ENCODE measurements around the gene LGI4.

The LGI4 gene

DNA sequence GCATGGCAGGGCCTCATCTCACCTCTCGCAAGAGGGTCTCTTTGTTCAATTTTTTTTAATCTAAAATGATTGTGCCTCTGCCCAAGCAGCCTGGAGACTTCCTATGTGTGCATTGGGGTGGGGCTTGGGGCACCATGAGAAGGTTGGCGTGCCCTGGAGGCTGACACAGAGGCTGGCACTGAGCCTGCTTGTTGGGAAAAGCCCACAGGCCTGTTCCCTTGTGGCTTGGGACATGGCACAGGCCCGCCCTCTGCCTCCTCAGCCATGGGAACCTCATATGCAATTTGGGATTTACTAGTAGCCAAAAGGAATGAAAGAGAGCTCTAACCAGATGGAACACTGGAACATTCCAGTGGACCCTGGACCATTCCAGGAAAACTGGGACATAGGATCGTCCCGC, 11.3 kb downstream of the LGI4 start:
- DNase-seq, result no peak

GRCh38 chr19:35122687-35123551, 11.9 kb downstream of the LGI4 start:
- no peak for DNase-seq

- DNase-seq, result no peak
These were observed 14.0 kb downstream of the LGI4 start for GRCh38 chr19:35120898-35121297.

GRCh38 chr19:35120492-35120891, 14.4 kb downstream of the LGI4 start:
- DNase-seq, result no peak

DNA sequence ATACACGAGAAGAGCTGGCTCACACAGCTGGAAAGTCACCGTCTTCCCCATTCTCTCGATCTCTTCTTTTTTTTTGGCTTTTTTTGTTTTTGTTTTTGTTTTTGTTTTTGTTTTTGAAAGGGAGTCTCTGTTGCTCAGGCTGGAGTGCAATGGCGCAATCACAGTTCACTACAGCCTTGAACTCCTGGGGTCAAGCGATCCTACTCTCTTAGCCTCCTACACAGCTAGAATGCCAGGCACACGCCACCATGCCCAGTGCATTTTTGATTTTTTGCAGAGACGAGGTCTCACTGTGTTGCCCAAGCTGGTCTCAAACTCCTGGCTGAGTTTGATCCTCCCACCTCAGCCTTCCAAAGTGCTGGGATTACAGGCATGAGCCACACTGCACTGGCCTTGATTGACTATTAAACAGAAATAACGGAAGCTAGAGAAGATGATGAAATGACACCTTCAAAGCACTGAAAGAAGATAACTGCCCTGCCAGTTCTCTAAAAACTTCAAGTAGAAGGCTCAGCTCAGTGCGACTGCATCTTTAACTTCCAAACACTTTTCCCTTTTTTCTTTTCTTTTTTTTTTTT, 15.2 kb downstream of the LGI4 start:
- no peak for DNase-seq

- no peak for DNase-seq
These were observed 15.8 kb downstream of the LGI4 start for GRCh38 chr19:35119091-35119490.

DNA sequence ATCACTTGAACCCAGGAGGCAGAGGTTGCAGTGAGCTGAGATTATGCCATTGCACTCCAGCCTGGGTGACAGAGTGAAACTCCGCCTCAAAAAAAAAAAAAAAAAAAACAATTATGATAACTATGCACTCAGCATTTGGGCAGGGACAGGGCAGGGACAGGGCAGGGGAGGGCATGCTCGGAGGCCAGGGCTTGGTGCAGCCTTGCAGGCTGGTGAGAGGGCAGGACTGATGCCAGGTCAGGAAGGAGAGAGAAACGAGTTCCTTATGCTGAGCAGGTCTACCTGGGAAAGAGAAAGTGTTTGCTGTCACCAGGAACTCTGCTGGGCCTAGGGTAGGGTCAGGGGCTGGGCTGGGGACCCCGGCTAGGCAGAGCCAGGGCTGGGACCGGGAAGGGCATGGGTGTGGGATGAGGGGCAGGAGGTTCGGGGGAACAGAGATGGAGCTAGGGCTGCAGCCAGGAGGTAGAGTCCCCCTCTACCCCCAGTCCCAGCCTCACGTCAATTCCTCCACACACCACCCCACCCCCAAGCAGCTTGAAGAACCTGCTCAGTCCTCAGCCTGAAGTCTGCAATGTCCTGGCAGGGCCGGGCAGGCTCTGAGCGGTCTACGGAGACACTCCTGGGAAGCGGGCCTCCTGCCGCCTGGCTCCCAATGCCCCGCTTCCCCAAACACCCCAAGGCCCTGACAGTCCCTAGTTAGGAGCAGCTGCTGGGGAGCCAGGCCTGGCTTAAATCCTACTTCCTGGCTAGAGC, 16.4 kb downstream of the LGI4 start:
- no peak for DNase-seq

DNA sequence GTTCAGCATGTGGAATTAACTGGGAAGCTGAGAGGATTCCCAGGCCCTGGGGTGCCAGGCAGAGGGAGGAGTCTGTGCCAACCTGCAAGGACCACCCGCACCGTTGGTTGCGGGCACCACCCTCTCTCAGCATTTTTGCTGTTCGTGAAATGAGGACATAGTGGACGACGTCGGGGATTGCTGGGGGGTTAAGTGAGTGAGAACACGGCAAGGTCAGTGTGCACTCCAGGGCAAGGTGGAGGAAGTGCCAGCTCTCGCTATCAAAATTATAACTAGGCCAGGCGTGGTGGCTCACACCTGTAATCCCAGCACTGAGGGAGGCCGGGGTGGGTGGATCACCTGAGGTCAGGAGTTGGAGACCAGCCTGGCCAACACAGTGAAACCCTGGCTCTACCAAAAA, 17.1 kb downstream of the LGI4 start:
- no peak for DNase-seq

DNA sequence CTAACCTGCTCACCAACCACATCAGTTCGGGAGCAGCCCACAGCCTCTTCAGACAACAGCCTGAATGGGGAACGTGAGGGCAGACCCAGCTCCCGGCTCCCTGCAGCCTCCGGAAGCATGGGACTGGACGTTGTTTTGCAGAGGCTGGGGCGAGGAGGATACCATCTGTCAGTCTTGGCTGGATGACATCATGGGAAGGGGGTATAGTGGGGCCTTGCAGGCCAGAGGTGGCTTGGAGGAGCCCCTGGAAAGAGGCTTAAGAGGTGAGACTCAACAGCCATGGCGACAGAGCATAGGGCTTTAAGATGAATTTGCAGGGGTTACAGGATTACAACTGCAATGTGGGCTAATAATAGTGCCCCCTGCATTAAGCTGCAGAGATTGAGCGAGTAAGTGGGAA, 17.7 kb downstream of the LGI4 start:
- no peak for DNase-seq

DNA sequence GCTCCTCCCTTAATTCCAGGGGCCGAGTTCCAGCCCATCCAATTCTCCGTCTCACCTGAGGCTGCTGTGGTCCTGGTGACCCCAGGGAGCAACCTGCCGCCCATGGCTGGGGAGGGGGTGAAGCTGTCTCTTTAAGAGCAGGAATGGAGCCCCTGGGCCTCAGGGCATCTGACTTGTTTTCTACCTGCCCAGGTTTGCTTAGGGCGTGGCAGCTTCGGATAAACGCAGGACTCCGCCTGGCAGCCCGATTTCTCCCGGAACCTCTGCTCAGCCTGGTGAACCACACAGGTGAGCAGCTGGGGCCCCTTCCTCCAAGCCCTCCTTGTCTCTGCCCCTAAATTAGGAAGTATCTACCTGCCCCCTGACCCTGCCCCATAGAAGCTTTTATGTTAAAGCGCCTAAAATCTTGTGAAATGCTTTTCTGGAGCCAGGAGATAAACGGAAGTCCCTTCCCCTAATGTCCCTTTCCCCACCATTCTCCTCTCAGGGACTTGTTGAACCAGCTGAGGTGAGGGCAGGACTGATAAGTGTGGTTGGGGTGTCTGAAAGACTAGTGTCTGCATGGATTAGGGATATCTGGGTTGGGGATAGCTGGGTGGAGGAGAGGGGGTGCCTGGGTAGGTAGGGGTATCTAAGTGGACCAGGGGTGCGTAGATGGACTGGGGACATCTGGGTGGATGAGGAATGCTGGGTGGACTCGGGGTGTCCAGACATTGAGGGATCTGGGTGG, 18.6 kb downstream of the LGI4 start:
- DNase-seq, result no peak

DNA sequence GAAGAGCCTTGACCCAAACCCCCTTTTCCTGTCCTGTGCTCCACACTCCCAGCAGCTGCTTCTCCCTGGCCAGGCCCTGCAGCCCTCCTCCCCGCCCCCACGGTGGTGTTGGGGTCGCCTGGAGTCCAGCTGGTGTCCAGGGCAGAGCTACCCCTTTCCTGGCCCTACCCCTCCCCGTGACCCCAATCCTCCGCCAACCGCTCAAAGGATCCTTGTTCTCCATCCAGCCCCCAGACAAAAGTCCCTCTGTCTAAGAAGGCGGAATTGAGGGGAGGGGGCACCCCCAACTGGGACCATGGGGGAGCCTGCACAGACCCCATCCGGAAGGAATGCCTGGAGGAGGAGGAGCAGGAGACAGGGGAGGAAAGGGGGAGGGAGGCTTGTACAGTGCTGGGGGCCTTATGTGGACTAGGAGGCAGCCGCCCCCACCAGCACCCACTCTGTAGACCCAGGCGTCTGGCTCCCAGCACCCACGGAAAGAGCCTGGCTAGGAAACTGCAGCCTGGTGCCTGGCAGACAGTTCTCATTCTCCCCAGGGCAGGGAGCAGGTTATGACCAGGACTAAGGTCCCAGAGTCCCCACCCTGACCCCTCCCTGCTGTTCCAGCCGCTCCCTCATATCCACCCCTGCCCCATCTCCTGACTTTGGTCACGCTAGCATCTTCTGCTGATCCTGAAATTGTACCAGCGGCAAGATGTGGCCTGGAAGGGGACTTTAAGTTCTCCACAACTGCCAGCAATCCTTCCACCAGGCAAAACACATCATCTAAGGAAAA, 19.5 kb downstream of the LGI4 start, which contains the start of gene FXYD3:
FXYD3 (plus strand) TSS at position 647 of the 775 bp plus-strand sequence. CDS start 3,554 bp downstream, outside the sequence.
- DNase-seq, result no peak

GRCh38 chr19:35114353-35115176, 20.3 kb downstream of the LGI4 start:
- DNase-seq, result peak; percentile 79

GRCh38 chr19:35112995-35113688, 21.7 kb downstream of the LGI4 start:
- no peak for DNase-seq

GRCh38 chr19:35110974-35111373, 23.9 kb downstream of the LGI4 start:
- DNase-seq, result no peak

DNA sequence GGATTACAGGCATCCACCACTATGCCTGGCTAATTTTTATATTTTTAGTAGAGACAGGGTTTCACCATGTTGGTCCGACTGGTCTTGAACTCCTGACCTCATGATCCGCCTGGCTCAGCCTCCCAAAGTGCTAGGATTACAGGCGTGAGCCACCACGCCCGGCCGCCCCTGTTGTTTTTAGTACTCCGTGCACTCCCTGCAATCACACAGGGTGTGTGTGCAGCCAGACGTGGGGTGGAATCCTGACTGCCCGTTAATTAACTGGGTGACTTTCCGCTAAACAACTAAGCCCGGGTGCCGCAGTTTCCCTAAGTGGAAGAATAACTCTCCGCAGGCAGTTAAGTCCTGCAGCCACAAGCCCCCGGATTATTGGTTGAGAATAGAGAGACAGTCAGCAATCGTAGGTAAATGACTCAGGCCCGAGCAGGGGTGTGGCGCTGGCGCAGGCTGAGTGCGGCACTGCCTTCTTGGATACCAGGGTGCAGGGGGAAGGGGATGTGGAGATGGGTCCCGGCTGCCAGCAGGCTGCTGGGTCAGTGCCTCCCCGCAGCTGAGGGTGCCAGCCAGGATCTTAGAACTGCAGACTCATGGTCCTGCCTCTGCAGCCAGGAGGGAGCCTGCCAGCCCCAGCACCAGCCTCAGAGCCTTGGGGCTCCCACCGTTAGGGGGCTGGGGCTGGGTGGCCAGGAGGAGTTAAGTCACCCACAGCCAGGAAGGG, 25.3 kb downstream of the LGI4 start:
- no peak for DNase-seq

DNA sequence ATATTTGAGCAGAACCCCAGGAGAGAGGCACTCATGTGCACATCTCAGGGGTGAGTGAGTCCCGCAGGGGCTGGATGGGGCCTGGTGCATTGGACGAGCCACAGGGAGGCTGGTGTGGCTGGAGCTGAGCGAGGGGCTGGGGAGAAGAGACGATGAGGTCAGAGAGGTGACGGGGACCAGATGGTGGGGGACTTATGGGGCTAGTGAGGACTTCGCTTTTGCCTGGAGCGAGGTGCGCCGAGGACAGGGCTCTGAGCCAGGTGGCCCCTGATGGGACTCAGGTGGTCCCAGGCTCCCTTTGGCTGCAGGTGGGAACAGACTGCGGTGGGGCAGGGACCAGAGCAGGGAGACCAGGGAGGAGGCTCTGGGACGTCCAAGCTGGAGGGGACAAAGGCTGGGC, 26.1 kb downstream of the LGI4 start:
- no peak for DNase-seq

DNA sequence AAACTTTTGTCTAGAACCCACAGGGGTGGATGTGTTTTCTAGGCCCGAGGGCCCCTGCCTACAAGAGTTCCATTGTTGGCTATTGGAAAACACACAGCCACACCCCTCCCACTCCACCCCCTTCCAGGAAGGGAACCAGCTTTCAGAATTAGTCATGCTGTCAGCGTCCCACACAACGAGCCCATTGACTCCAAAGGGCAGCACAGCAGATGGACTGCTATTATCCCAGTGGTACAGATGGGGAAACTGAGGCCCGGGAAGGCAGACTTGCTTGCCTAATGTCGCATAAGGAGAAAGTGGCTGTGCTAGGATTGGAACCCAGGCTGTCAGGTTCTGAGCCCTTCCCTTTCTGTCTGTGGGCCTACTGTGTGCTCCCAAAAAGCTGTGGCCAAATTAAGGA, 27.3 kb downstream of the LGI4 start:
- no peak for DNase-seq

DNA sequence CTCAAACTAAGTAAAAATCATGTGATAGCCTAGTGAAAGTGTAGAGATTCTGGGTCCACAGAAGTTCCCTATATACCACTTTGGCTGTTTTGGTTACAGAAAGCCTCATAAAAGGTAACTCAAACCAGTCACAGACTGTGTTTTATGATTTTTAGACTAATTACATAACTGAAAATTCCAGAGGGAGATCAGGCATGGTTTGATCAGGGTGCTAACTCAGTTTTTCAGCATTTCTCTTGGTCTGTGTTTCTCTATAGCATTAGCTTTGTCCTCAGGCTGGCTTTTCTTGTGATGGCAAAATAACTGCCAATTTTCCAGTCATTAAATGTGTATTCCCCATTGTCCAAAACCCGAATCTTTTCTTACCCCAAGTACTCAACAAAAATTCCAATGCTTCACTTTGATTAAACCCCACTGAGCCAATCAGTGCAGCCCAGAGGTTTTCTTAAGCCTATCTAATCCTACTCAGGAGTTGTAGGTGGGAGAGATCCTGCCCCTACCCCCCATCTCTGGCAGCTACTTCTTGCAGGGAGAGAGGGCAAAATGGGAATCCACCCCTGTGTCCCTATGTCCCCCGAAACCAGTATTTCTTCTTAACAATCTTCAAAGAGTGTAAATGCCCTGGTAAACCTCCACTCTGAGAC, 27.8 kb downstream of the LGI4 start:
- DNase-seq, result no peak

DNA sequence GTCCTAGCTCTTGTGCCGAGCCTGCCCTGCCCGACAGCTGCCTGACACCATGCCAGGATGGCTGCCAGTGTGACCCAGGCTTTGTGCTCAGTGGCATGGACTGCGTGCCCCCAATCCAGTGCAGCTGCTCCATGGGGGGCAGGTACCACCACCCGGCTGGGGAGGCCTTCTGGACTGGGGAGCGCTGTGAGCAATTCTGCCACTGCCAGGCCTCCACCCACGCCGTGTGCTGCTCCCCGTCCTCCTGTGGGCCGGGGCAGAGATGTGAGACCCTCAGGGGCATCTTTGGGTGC, 28.6 kb downstream of the LGI4 start:
- no peak for DNase-seq
